ENCODE results near the gene PLRG1. TPM values are rescaled to one million over a fixed set of nuclear protein-coding genes. Genes with fewer than 3 reads are reported as not detected.

PLRG1 gene
- total and polyA plus RNA-seq, 2 donors (not counting 1 experiment from before 2014, with no cell fraction given) = 72.5 to 101 TPM

DNA sequence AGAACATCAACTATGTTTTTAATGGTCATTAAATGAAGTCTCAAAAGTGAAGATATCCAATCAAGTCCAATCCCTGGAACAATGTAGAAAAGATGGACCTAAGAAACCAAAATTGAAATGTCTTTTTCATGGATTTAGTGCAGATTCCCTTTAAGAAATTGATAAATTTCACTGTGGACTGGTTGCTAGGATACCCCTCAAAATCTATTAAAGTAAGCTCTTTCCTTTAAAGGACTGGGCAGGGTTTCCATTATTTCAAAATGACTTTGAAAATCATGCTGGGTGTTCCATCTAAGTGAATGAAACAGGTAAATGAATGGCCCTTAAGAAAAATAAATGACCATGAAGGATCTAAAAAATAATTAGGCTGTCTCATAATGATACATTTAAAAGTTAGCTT lies 28.6 kb downstream of the PLRG1 start:
- no peak overlapping the region for H3K9ac ChIP-seq (ENCODE audit: insufficient read depth, low read length)
- no peak for DNase-seq (ENCODE audit: low read depth in 2 of 2)
- no peaks in the 10 kb centered on the region for H3K4me1 ChIP-seq (ENCODE audit: control insufficient read depth, extremely low read depth, insufficient read depth, low read length)
- no peak overlapping the region for H3K4me2 ChIP-seq (ENCODE audit: extremely low read depth, insufficient read depth, low read length)
- no peak overlapping the region for H3K4me3 ChIP-seq (replicated peaks in 1 of 4; ENCODE audit: control extremely low read depth in 1 of 4, insufficient read depth in 1 of 4, low read depth in 3 of 4, low read length in 4 of 4)
- no peaks in the 10 kb centered on the region for H3K36me3 ChIP-seq (ENCODE audit: control insufficient read depth, insufficient read depth, low read length)
- no peaks in the 10 kb centered on the region for H3K27me3 ChIP-seq (ENCODE audit: control insufficient read depth, insufficient read depth, low read length)
- TF ChIP-seq, protein P1, sequence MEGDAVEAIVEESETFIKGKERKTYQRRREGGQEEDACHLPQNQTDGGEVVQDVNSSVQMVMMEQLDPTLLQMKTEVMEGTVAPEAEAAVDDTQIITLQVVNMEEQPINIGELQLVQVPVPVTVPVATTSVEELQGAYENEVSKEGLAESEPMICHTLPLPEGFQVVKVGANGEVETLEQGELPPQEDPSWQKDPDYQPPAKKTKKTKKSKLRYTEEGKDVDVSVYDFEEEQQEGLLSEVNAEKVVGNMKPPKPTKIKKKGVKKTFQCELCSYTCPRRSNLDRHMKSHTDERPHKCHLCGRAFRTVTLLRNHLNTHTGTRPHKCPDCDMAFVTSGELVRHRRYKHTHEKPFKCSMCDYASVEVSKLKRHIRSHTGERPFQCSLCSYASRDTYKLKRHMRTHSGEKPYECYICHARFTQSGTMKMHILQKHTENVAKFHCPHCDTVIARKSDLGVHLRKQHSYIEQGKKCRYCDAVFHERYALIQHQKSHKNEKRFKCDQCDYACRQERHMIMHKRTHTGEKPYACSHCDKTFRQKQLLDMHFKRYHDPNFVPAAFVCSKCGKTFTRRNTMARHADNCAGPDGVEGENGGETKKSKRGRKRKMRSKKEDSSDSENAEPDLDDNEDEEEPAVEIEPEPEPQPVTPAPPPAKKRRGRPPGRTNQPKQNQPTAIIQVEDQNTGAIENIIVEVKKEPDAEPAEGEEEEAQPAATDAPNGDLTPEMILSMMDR (conservative IDR thresholded peaks at IDR 0.05 in 1 of 2, IDR thresholded peaks at IDR 0.05 in 1 of 2; ENCODE audit: low read depth in 1 of 2, low read length in 2 of 2) = no peak
- no peak for TF ChIP-seq EZH2 (IDR thresholded peaks at IDR 0.05; ENCODE audit: low read length, missing control alignments)
- no peaks in the 10 kb centered on the region for H3K9me3 ChIP-seq (ENCODE audit: control insufficient read depth, insufficient read depth, low read depth, low read length)
- H4K20me1 ChIP-seq (ENCODE audit: control insufficient read depth, extremely low read depth, insufficient read depth, low read length) = no peaks in the 10 kb centered on the region
- no peaks in the 10 kb centered on the region for H3K79me2 ChIP-seq (ENCODE audit: control insufficient read depth, insufficient read depth, low read length)
- H2AFZ ChIP-seq (ENCODE audit: low read length) = no peak overlapping the region
- no peak overlapping the region for H3K27ac ChIP-seq (ENCODE audit: insufficient read depth, low read length)

DNA sequence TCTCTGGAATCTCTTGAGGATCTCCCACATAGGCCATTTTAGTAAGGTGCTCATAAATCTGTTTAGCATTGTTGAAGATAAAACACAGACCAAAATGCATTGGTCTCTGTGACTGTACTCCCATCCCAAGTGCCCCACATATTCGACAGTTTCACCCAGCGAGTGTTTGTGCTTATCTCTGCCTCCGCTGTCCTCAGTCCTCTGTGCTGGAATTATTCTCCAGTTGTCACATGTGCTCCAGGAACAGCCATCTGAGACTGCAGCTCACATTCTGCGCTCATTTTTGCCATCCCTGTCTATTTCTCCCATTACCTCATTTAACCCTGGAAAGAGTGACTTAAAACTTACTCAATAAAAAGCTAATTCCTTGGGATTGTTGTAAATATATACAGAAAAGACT lies 31.0 kb downstream of the PLRG1 start:
- Histone ChIP-seq H3K4me3 (replicated peaks in 1 of 4; ENCODE audit: control extremely low read depth in 1 of 4, insufficient read depth in 1 of 4, low read depth in 3 of 4, low read length in 4 of 4) (no peak overlapping the region), H2AFZ (ENCODE audit: low read length) (no peak overlapping the region), H3K79me2 (ENCODE audit: control insufficient read depth, insufficient read depth, low read length) (no peaks in the 10 kb centered on the region), H3K4me2 (ENCODE audit: extremely low read depth, insufficient read depth, low read length) (no peak overlapping the region), H4K20me1 (ENCODE audit: control insufficient read depth, extremely low read depth, insufficient read depth, low read length) (no peaks in the 10 kb centered on the region), H3K4me1 (ENCODE audit: control insufficient read depth, extremely low read depth, insufficient read depth, low read length) (no peaks in the 10 kb centered on the region), H3K36me3 (ENCODE audit: control insufficient read depth, insufficient read depth, low read length) (no peaks in the 10 kb centered on the region), H3K9ac (ENCODE audit: insufficient read depth, low read length) (no peak overlapping the region), H3K9me3 (ENCODE audit: control insufficient read depth, insufficient read depth, low read depth, low read length) (no peaks in the 10 kb centered on the region), H3K27ac (ENCODE audit: insufficient read depth, low read length) (no peak overlapping the region), H3K27me3 (ENCODE audit: control insufficient read depth, insufficient read depth, low read length) (no peaks in the 10 kb centered on the region)
- TF ChIP-seq, protein P1 (conservative IDR thresholded peaks at IDR 0.05 in 1 of 2, IDR thresholded peaks at IDR 0.05 in 1 of 2; ENCODE audit: low read depth in 1 of 2, low read length in 2 of 2) = no peak
- no peak for TF ChIP-seq EZH2 (IDR thresholded peaks at IDR 0.05; ENCODE audit: low read length, missing control alignments)
- no peak for DNase-seq (ENCODE audit: low read depth in 2 of 2)

DNA sequence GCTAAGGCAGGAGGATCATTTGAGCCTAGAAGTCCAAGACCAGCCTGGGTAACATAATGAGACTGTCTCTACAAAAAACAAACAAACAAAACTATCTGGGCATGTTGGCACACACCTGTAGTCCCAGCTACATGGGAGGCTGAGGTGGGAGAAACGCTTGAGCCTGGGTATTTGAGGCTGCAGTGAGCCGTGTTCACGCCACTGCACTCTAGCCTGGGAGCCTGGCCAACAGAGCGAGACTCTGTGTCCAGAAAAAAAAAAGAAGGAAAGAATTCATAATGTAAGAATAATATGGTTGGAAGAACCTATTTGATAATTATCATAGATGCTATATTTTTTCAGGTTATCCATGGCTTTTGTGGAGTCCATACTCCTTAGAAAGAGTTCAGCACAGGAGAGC lies 32.6 kb downstream of the PLRG1 start:
- H3K79me2 ChIP-seq (ENCODE audit: control insufficient read depth, insufficient read depth, low read length) = no peaks in the 10 kb centered on the region
- no peak overlapping the region for H3K4me2 ChIP-seq (ENCODE audit: extremely low read depth, insufficient read depth, low read length)
- no peaks in the 10 kb centered on the region for H3K4me1 ChIP-seq (ENCODE audit: control insufficient read depth, extremely low read depth, insufficient read depth, low read length)
- H3K27ac ChIP-seq (ENCODE audit: insufficient read depth, low read length) = no peak overlapping the region
- H3K9ac ChIP-seq (ENCODE audit: insufficient read depth, low read length) = no peak overlapping the region
- no peak for DNase-seq (ENCODE audit: low read depth in 2 of 2)
- H2AFZ ChIP-seq (ENCODE audit: low read length) = no peak overlapping the region
- H3K27me3 ChIP-seq (ENCODE audit: control insufficient read depth, insufficient read depth, low read length) = no peaks in the 10 kb centered on the region
- TF ChIP-seq, protein P1 (conservative IDR thresholded peaks at IDR 0.05 in 1 of 2, IDR thresholded peaks at IDR 0.05 in 1 of 2; ENCODE audit: low read depth in 1 of 2, low read length in 2 of 2) = no peak
- TF ChIP-seq EZH2 (IDR thresholded peaks at IDR 0.05; ENCODE audit: low read length, missing control alignments) = no peak
- H3K4me3 ChIP-seq (replicated peaks in 1 of 4; ENCODE audit: control extremely low read depth in 1 of 4, insufficient read depth in 1 of 4, low read depth in 3 of 4, low read length in 4 of 4) = no peak overlapping the region
- no peaks in the 10 kb centered on the region for H3K36me3 ChIP-seq (ENCODE audit: control insufficient read depth, insufficient read depth, low read length)
- no peaks in the 10 kb centered on the region for H4K20me1 ChIP-seq (ENCODE audit: control insufficient read depth, extremely low read depth, insufficient read depth, low read length)
- H3K9me3 ChIP-seq (ENCODE audit: control insufficient read depth, insufficient read depth, low read depth, low read length) = no peaks in the 10 kb centered on the region

Data from fibroblast of lung (primary cell).